Myocyte (in vitro differentiated cells): Measurements from ENCODE around the gene ADAMTSL5. TPM values are rescaled to one million over a fixed set of nuclear protein-coding genes. Genes with fewer than 3 reads are reported as not detected.
"Not testable (repeated sequence)": the region's sequence is repeated elsewhere in the genome, so short reads cannot be mapped to it uniquely, and the experiment has no call there.

ENCODE experiments used
- DNase-seq: peaks from one replicate; pipeline ENCODE4 v3.0.0-alpha.2; 2012; ENCODE audit warnings: low read depth
- polyA plus RNA-seq: library from polyadenylated mRNA; unstranded; fragments of >200 nt; gene quantifications from one replicate; pipeline ENCODE4 v1.2.1, GENCODE V29; 2012; ENCODE audit warnings: missing spikeins
- total RNA-seq: library from RNA; depleted of rRNA; stranded (reverse); fragments of >200 nt; gene quantifications from 2 replicates; pipeline ENCODE4 v1.2.3, GENCODE V29; 2014

The ADAMTSL5 gene, protein sequence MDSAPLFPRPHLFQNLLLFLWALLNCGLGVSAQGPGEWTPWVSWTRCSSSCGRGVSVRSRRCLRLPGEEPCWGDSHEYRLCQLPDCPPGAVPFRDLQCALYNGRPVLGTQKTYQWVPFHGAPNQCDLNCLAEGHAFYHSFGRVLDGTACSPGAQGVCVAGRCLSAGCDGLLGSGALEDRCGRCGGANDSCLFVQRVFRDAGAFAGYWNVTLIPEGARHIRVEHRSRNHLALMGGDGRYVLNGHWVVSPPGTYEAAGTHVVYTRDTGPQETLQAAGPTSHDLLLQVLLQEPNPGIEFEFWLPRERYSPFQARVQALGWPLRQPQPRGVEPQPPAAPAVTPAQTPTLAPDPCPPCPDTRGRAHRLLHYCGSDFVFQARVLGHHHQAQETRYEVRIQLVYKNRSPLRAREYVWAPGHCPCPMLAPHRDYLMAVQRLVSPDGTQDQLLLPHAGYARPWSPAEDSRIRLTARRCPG
- 9.7 and 9.8 TPM in 2 replicates for total RNA-seq
- polyA plus RNA-seq, result 14.9 TPM

GRCh38 chr19:1512671-1513498 lies at the start of gene ADAMTSL5:
TSS of gene ADAMTSL5 (minus strand) at chr19:1513019. CDS start at chr19:1510943, 2,076 bp downstream.
- peak; percentile 79 for DNase-seq

DNA sequence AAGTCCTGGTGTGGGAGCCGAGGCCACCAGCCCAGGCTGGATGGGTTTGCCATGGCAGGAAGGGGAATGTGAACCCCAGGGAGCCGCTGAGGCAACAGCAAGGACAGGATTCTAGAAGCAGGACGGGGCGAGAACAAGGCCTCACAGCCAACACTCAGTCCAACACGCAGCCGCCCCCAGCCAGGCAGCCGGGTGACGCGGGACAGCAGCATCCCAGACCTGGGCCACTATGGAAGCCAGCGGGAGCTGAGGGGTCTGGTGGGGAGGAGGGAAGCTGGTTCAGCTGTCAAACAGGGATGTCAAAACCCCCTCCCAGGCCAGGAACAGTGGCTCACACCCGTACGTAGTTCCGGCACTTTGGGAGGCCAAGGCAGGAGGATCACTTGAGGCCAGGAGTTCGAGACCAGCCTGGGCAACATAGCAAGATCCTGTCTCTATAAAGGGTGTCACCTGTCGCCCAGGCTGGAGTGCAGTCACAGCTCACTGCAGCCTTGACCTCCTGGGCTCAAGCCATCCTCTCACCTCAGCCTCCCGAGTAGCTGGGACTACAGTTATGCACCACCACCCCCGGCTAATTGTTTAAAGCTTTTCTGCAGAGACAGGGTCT lies 48.5 kb upstream of the ADAMTSL5 start:
- no peak for DNase-seq

DNA sequence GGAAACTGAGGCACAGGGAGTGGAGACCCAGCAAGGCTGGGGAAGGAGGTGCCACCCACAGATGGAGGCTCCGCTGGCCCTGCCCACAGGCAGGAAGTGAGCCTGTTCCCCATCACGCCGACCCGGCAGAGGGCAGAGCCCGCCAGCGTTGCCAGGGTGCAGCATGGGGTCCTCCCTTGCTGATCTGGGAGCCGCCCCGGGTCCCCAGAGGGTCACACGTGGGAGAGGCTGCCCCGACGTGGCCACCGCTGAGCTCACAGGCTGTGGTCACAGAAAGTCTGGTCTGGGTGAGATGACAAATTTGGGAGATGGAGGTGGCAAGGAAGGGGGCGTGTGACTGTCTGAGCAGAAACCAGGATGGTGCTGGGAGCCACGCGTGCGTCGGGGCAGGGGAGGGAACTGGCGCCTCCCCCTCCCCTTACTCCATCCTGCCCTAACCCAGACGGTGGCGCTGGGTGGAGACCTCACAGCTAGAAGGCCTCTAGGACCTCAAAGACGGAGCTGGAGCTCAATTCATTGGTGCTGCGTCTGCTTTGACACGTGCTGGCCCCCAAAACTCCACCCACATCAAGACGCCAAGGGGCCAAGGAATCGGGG lies 47.6 kb upstream of the ADAMTSL5 start:
- DNase-seq, result no peak

DNA sequence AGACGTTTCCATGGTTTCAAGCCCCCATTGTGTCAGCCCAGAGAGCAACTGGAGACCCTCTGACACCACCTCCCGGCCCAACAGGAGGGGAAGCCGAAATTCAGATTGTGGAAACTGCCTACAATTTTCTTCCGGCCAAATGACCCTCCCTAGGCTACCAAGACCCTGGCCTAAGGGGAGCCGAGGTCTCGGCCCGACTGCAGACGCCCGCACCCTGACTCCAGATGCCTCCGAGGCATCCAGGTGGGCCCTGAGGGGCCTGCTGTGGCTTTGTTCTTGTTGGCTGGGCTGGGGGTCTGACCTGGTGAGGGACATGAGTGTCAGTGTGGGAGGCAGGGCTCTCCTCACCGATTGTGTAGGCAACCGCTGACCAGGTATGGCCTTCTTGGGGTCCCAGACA lies 45.7 kb upstream of the ADAMTSL5 start:
- DNase-seq, result no peak

DNA sequence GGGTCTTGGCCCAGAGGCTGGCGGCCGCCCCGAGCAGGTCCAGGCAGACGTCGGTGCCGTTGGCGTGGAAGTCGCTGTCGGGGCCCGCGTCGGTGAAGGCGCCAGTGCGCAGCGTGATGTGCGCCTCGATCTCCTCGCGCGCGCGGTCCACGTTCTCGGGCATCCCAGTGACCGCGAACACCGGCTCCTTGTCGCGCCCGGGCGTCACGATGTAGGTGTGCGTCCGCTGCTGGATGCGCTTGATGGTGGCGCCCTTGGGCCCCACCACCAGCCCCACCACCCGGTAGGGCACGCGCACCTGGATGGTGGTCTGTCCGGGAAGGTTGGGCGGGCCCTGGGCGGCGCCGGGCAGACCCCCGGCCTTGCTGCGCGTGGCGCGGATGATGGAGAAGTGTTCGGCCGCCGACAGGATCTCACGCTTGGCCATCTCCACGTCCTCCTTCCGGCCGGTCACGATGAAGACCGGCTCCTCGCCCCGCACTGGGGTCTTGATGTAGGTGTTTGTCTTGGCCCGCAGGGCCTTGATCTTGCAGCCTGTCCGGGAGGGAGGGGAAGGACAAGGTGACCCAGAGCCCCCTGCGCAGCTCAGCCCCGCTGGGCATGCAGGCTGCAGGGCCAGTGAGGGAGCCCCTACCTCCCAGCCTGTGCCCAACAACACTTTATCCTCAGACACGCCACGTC lies 43.7 kb upstream of the ADAMTSL5 start:
- DNase-seq, result no peak

DNA sequence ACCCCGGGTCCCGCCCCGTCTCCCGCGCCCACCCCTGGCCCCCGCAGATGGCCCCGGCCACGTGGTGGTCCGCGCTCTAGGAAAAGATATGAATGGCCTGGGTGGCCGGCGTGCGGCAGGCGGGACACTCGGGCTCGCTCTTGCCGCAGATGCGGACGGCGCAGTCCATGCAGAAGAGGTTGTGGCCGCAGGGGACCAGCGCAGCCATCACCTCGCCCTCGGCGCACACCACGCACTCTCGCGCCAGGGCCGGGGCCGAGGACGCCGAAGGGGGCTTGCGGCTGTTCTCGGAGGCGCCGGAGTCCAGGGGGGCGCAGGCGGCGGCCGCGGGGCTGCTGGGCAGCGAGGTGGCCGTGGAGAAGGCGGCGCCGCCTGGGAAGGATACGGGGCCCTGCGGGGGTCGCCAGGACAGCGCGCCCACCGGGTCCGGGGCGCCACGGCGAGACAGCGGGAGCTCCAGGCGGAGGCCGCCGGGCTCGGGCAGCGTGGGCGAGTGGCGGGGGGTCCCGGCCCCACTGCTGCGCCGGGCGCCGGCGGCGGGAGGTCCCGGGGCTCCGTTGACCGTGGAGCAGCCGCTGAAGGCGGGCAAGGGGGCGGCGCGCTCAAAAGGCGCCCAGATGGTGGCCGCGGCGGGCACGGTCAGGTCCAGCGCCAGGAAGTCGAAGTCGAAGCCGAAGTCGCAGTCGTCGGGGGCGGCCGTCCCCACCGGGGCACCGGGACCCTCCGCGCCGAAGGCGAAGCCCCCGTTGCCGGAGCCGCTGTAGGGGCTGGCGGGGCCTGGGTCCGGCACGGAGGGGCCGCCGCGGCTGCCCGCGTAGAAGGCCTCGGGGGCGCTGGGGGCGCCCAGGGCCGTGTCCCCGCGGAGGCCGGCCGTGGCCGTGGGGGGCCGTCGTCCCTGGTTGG lies 42.9 kb upstream of the ADAMTSL5 start:
- no peak for DNase-seq

- DNase-seq, result no peak
These were observed 42.1 kb upstream of the ADAMTSL5 start for GRCh38 chr19:1554968-1555367.

GRCh38 chr19:1553415-1553814 lies 40.6 kb upstream of the ADAMTSL5 start:
- DNase-seq, result no peak

DNA sequence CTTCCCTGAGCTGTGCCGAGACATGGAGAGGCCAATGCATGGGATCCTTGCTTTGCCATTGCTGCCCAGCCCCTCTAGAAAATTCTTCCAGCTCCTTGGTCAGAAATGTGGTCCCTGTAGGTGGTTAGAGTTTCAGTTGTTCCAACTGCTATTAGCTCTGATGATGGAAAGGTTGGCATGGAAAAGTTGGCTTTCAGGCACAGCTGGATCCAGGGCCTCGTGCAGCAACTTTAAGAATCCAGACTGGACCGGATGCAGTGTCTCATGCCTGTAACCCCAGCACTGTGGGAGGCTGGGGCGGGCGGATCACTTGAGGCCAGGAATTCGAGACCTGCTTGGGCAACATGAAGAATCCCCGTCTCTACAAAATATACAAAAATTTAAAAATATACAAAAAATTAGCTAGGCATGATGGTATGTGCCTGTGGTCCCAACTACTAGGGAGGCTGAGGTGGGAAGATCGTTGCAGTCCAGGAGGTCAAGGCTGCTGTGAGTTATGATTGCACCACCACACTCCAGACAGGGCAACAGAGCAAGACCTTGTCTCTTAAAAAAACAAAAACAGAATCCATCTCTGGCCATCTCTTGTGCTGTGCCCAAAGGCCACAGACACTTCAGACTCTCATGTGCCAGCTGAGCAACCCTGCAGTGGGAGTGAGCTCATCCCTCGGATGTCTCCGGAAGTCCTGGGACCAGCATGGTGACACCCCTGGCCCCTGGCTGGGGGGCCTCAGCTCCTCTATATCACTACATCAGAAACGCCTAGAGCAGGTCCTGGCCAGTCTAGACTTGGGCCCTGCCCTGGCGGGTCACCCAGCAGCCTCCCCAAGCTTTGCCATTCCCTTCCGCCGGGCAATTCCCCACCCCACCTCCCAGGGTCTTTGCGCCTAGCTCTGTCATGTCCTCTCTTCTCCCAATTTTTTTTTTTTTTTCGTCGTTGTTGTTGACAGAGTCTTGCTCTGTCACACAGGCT lies 38.5 kb upstream of the ADAMTSL5 start:
- no peak for DNase-seq

DNA sequence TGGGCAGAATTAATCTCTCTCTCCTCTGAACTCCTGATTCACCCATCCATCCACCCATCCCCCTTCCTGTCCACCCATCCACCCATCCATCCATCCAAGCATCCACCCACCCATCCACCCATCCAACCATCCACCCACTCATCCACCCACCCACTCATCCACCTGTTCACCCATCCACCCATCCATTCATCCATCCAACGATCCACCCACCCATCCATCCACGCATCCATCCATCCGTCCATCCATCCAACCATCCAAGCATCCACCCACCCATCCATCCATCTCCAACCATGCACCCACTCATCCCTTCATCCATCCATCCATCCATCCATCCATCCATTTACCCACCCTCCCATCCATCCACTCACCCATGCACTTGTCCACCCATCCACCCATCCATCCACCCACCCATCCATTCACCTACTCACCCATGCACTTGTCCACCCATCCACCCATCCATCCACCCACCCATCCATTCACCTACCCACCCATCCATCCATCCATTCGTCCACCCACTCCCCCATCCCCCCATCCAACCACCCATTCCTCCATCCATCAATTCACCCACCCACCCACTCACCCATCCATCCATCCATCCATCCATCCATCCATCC lies 36.6 kb upstream of the ADAMTSL5 start:
- DNase-seq, result no peak

DNA sequence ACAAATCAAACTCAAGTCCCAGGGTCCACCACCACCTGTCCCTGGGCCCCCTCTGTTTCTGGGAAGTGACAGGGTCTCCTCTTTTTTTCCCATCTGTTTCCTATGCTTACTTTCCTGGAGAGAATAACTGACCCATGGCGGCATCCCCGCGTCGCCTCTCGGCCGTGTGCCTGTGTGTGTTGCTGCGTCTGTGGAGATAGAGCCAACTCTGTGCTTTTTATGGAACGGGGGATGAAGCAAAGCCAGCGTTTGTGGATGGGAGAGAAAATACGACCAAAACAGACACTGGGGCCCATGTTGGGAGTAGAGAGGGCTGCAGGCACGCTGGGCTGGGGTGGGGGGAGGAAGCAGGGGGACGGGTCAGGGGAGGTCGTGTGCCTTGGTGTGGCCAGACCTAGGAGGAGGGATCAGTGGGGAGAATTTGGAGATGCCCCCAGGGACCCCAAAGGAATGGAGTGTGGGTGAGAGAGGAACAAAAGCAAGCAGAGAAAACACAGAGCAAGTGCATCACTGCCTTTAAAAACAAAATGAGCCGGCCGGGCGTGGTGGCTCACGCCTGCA lies 27.6 kb upstream of the ADAMTSL5 start:
- DNase-seq, result no peak

- not testable (repeated sequence) for DNase-seq
These were observed 26.9 kb upstream of the ADAMTSL5 start for GRCh38 chr19:1539749-1540148.

DNA sequence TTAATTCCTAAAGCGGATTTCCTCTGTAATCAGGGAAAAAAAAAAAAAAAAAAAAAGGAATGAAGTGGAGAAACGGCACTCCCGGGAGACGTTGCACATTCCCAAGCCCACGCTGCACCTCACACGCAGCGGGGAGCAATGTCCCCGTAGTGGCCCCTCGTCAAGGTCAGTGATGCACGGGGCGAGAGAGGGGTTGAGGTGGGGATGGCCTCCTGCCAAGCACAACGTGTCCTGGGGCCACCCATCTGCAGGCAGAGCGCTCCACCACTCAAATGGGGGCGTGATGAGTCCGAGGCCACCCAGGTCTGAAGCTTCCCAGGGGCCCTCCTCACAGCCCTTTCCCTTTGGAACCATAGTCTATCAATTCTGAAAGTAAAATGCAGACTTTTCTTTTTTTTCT lies 26.2 kb upstream of the ADAMTSL5 start:
- DNase-seq, result no peak

- DNase-seq, result not testable (repeated sequence)
These were observed 22.9 kb upstream of the ADAMTSL5 start for GRCh38 chr19:1535699-1536098.

- DNase-seq, result no peak
These were observed 22.2 kb upstream of the ADAMTSL5 start for GRCh38 chr19:1534972-1535371.

DNA sequence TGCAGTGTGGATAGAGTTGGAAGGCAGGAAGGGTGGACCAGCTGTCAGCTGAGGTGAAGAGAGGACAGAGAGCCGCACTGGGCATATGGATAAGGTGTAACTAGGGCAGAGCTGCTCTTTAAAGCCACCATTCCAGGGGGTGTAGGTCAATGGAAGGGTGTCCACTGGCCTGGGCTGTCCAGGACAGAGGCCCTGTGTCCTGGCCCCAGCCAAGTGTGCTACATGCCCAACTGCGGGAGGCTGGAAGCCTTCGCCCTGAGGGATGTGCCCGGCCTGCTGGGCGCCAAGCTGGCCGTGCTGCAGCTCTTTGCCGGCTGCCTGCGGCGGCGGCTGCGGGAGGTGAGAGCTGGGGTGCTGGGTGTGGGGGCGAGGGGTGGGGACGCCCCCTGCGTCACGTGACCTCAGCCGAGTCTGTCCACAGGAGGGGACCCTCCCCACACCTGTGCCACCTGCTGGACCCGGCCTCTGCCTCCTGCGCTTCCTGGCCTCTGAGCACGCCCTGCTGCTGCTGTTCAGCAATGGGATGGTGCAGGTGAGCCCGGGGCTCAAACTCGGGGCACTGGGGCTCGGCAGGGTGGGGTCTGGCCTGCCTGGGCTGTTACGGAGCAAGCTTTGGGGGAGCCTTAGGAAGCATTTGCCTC lies 20.8 kb upstream of the ADAMTSL5 start:
- DNase-seq, result no peak

DNA sequence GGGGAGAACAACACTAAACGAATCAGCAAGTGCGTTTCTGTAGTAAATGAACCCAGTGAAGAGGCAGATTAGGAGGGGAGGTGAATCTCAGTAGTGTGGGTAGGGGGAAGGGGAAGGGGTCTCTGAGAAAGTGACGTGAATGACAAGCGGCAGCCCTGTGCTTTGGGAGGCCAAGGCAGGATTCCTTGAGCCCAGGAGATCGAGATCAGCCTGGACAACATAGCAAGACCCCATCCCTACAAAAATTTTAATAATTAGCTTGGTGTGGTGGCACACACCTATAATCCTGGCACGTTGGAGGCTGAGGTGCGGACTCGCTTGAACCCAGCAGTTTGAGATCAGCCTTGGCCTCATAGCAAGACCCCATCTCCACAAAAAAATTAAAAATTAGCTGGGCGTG lies 19.2 kb upstream of the ADAMTSL5 start:
- no peak for DNase-seq
